Right atrium auricular region (tissue), 2 donors: ENCODE results near the gene GJA5. TPM values are rescaled to one million over a fixed set of nuclear protein-coding genes. Genes with fewer than 3 reads are reported as not detected.

Source experiments
- DNase-seq: peaks from one replicate; pipeline ENCODE4 v3.0.0-alpha.2; 2019; ENCODE audit warnings: low spot score
- H3K27ac ChIP-seq, 2 donors: fragments of 200-600 bp; sonication (generic); 1 replicate in 1 of 2; 2 replicates in 1 of 2; pipeline ENCODE4 v1.5.1; 2016 to 2019
- H3K27me3 ChIP-seq, 2 donors: fragments of 200-600 bp; sonication (generic); one replicate each; pipeline versions ENCODE4 v1.5.1 to v1.6.0; 2017 to 2019
- H3K36me3 ChIP-seq: fragments of 200-600 bp; sonication (generic); one replicate; pipeline ENCODE4 v1.5.1; 2016
- H3K4me1 ChIP-seq, 2 donors: fragments of 200-600 bp; sonication (generic); one replicate each; pipeline versions ENCODE4 v1.5.1 to v1.6.0; 2017 to 2019
- H3K4me3 ChIP-seq, 2 donors: fragments of 200-600 bp; sonication (generic); 1 replicate in 1 of 2; 2 replicates in 1 of 2; pipeline ENCODE4 v1.5.1; 2017 to 2019; ENCODE audit warnings: mild to moderate bottlenecking in 1 of 2, moderate library complexity in 1 of 2
- H3K9me3 ChIP-seq, 2 donors: fragments of 200-600 bp; sonication (generic); one replicate each; pipeline ENCODE4 v1.5.1; 2019
- total RNA-seq, 2 donors: library from RNA; depleted of rRNA; stranded (reverse); fragments of >200 nt; gene quantifications; one replicate each; pipeline ENCODE4 v1.1.0, GENCODE V29; 2016
- TF ChIP-seq, protein P1 (sequence below), 2 donors: fragments of 200-600 bp; sonication (generic); IDR thresholded peaks; one replicate each; pipeline ENCODE4 v1.5.1; 2019; ENCODE audit warnings: antibody characterized with exemption in 2 of 2

GJA5 gene
- total RNA-seq: 100 to 1,000 TPM; 114 to 126 TPM

DNA sequence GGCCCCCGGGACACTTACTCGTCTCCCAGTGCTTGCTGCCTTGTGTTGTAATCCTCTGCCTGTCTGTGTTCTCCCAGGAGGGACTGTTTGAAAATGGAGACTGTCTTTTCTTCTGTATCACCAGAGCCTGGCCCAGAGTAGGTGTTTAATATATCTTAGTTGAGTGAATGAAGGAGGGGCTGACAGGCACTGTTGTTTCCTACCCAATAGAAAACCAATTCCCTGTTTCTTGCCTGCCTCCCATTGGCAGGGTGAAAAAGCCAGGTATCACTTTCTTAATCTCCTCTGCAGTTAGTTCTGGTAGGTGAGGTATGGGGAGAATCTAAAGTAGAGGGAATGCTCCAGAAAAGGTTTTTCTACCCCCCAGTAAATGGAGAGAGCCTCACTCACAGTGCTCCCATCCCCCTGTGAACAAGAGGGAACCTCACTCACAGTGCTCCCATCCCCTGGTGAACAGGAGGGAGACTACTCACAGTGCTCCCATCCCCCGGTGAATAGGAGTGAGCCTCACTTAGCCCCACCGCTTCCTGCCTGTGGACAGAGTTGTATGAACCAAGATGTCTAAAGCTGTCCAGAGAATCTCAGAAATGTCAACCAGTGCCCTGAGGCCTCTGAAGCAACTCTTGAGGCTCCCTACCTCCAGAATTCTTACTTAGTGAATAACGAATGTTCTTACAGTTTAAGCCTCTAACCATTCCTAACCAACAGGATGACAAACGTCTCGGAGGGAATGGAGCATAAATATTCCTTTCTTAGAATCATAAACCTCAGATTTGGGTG, at the start of gene GJA5:
TSS of gene GJA5 (minus strand) at position 122 of the 780 bp plus-strand sequence. CDS start 1,364 bp downstream, outside the sequence.
- peaks cover 0 to 66% of the 10 kb centered on the region in 2 donors for H3K4me1 ChIP-seq
- no peak for DNase-seq
- H3K36me3 ChIP-seq: no peaks in the 10 kb centered on the region
- H3K4me3 ChIP-seq: peak within 1 kb of the TSS; percentile 31 to 32
- H3K27ac ChIP-seq: peak within 1 kb of the TSS; percentile 64 to 86
- no peaks in the 10 kb centered on the region for H3K9me3 ChIP-seq
- TF ChIP-seq, protein P1, sequence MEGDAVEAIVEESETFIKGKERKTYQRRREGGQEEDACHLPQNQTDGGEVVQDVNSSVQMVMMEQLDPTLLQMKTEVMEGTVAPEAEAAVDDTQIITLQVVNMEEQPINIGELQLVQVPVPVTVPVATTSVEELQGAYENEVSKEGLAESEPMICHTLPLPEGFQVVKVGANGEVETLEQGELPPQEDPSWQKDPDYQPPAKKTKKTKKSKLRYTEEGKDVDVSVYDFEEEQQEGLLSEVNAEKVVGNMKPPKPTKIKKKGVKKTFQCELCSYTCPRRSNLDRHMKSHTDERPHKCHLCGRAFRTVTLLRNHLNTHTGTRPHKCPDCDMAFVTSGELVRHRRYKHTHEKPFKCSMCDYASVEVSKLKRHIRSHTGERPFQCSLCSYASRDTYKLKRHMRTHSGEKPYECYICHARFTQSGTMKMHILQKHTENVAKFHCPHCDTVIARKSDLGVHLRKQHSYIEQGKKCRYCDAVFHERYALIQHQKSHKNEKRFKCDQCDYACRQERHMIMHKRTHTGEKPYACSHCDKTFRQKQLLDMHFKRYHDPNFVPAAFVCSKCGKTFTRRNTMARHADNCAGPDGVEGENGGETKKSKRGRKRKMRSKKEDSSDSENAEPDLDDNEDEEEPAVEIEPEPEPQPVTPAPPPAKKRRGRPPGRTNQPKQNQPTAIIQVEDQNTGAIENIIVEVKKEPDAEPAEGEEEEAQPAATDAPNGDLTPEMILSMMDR (IDR thresholded peaks at IDR 0.05): no peak
- H3K27me3 ChIP-seq: no peaks in the 10 kb centered on the region

DNA sequence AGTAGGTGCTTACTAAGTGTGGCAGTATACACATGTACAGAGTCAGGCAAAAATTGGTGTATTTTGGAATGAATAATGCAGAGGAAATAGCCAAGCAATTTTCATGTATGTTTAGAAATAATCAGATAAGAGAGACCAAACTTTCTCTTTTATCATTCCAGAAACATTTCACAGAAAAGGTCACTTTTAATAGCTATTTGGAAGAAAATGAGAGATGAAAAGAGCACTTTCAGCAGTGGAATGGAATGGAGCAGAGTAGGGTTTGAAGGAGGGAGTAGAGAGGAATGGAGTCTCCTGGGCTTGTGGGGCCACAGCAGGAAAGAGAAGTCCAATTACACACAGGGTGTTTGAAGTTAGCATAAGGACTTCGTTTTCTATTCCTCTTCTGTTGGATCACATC, 48.8 kb upstream of the GJA5 start:
- Histone ChIP-seq H3K4me3 (no peak overlapping the region), H3K27ac (no peak overlapping the region), H3K36me3 (no peaks in the 10 kb centered on the region), H3K4me1 (peaks cover 0 to 24% of the 10 kb centered on the region in 2 donors), H3K27me3 (no peaks in the 10 kb centered on the region), H3K9me3 (no peaks in the 10 kb centered on the region)
- TF ChIP-seq, protein P1 (IDR thresholded peaks at IDR 0.05): no peak
- DNase-seq: no peak

DNA sequence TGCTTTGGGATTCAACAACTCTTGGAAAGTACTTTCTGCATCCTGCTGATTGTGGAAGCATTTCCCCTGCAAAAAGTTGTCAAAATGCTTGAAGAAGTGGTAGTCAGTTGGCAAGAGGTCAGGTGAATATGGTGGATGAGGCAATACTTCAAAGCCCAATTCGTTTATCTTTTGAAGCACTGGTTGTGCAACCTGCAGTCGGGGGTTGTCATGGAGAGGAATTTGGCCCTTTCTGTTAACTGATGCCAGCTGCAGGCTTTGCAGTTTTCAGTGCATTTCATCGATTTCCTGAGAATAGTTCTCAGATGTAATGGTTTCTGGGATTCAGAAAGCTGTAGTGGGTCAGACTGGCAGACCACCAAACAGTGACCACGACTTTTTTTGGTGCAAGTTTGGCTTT, 47.6 kb upstream of the GJA5 start:
- Histone ChIP-seq H3K9me3 (no peaks in the 10 kb centered on the region), H3K27ac (no peak overlapping the region), H3K4me3 (no peak overlapping the region), H3K36me3 (no peaks in the 10 kb centered on the region), H3K4me1 (peaks cover 0 to 24% of the 10 kb centered on the region in 2 donors), H3K27me3 (no peaks in the 10 kb centered on the region)
- TF ChIP-seq, protein P1 (IDR thresholded peaks at IDR 0.05): no peak
- no peak for DNase-seq

DNA sequence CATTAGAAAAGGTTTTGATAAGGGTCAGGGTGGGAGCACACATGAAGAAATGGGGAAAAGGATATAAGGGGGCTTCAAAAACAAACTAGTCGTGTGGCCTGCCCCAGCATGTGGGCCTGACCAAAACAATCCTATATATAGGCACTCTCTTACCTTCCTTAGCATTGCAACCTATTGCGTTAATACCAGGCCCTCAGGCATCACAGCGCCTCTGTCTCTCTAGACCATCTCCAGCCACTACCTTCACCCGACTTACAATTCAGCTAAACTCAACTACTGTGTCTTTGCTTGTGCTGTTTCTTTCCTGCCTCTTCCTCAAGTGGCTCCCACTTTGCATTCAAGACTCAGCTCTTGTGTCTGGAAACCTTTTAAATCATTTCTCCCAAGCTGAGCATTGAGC, 47.0 kb upstream of the GJA5 start:
- TF ChIP-seq, protein P1 (IDR thresholded peaks at IDR 0.05): no peak

DNA sequence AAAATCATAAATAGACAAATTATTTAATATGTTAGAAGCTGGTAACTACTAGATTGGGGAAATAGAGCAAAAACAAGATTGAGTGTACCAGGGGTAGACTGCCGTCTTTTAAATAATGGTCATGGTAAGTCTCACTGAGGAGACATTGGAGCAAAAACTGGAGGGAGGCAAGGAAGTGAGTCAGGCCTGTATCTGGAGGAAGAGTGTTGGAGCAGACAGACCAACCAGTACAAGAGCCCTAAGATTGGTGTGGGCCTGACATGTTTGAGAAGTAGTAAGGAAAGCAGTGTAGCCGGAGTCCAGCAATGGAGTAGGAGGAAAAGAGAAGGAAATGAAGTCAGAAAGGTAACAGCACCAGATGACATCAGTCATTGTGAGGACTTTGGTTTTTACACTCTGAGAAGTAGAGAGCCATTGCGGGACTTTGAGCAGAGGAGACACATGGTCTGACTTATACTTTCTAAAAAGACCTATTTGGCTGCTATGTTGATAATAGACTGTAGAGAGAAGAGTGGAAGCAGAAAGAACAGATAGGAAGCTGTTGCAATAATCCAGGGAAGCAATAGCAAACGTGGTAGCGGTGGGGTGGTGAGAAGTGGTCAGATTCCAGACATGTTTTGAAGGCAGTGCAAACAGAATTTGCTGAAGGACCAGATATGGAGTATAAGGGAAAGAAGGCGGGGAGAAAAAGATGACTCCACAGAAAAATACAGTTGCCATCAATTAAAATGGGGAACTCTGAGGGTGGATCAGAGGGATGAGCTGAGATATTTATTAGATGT, 44.7 kb upstream of the GJA5 start:
- TF ChIP-seq, protein P1 (IDR thresholded peaks at IDR 0.05): no peak
- Histone ChIP-seq H3K4me1 (peaks cover 0 to 7% of the 10 kb centered on the region in 2 donors), H3K27ac (peak overlapping the region in 1 of 2 donors; percentile 66), H3K27me3 (no peaks in the 10 kb centered on the region), H3K36me3 (no peaks in the 10 kb centered on the region), H3K9me3 (no peaks in the 10 kb centered on the region), H3K4me3 (no peak overlapping the region)
- no peak for DNase-seq

More for the DNA sequence above, 47.0 kb upstream of the GJA5 start:
- Histone ChIP-seq H3K27ac (no peak overlapping the region), H3K9me3 (no peaks in the 10 kb centered on the region), H3K4me3 (no peak overlapping the region), H3K27me3 (no peaks in the 10 kb centered on the region), H3K4me1 (peaks cover 0 to 20% of the 10 kb centered on the region in 2 donors), H3K36me3 (no peaks in the 10 kb centered on the region)
- no peak for DNase-seq
